CD4-positive, alpha-beta T cell treated with Interleukin-17A for 1 hour (primary cell): ENCODE data around the gene RGS13.

Experiments
- DNase-seq: peaks from one replicate; pipeline ENCODE4 v3.0.0-alpha.2; 2020

RGS13 gene

GRCh38 chr1:192635939-192636338 is at the start of gene RGS13:
RGS13 (plus strand) TSS chr1:192636147; CDS start chr1:192644335, 8,188 bp downstream.
- DNase-seq = no peak

- DNase-seq = no peak
Measured at GRCh38 chr1:192587386-192588266, 48.3 kb upstream of the RGS13 start.

- DNase-seq = no peak
Measured at GRCh38 chr1:192588546-192588945, 47.4 kb upstream of the RGS13 start.

GRCh38 chr1:192589813-192590212 is 46.1 kb upstream of the RGS13 start:
- DNase-seq = no peak

DNA sequence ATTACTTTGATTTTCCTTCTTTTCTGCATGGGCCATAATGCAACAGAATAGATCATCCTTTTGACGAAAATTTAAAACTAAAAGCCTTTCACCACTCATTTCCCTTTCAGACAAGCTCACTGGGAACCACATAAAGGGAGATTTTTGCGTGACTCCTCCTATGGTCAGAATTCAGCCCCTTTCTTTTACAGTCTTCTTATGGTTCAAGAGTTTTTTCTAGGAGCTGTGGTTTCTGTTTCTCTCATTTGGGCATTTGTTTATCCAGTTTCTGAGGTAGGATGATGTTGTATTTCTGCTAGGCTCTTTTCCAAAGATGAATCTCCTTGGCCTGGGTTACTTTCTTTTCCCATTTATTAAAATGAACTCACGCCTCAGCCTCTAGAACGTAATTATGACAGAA is 43.4 kb upstream of the RGS13 start:
- DNase-seq = no peak

DNA sequence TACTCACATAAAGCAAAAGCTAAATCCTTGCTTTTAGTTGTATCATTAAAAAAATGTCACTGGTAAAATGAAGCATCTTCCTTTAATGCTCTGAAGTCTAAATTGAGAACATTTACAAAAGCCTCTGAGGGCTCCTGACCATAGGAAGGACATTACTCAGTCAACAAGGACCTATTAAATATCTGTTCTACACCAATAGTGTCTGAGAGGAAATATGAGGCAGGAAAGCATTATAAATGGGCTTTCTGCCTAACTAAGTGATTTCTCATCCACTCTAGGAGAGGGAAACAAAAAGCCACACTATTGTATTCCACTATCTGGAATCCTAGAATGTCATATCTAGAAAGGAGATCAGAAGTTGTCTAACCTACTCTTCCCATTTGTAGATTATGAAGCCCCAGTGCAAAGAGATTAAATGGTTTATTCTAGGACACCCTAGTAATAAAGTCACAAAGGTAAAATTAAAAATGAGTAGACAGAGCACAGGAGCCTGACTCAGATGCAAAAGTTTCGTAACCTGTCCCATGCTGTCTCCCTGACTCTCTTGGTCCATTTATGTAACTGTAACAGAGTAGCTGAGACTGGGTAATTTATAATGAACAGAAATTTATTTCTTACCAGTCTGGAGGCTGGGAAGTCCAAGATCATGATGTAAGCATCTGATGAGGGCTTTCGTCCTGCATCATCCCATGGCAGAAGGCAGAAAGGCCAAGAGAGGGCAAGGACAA is 42.8 kb upstream of the RGS13 start:
- DNase-seq = no peak

GRCh38 chr1:192595299-192595698 is 40.6 kb upstream of the RGS13 start:
- no peak for DNase-seq

- DNase-seq = no peak
Measured at GRCh38 chr1:192598589-192598988, 37.4 kb upstream of the RGS13 start.

DNA sequence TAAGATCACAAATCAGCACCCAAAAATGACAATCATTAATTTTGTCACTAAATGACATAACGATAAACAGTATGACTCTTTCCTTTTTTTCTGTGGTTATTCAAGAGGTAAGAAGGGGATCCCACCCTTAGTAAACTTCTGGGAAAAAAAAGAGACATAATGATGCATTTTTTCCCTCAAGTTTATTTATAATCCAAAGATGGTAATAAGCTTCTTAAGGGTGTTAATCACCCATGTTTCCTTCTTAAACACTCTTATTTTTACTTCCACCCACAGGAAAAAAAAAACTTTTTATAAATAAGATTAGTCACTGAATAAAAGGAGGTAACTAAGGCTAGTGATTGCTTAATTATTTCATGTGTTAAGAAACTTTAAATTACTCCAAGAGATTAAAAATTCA is 35.7 kb upstream of the RGS13 start:
- DNase-seq = no peak

GRCh38 chr1:192601143-192601542 is 34.8 kb upstream of the RGS13 start:
- no peak for DNase-seq

- peak; percentile 5 for DNase-seq
Measured at GRCh38 chr1:192601567-192601966, 34.4 kb upstream of the RGS13 start.

GRCh38 chr1:192602757-192603156 is 33.2 kb upstream of the RGS13 start:
- DNase-seq = no peak

DNA sequence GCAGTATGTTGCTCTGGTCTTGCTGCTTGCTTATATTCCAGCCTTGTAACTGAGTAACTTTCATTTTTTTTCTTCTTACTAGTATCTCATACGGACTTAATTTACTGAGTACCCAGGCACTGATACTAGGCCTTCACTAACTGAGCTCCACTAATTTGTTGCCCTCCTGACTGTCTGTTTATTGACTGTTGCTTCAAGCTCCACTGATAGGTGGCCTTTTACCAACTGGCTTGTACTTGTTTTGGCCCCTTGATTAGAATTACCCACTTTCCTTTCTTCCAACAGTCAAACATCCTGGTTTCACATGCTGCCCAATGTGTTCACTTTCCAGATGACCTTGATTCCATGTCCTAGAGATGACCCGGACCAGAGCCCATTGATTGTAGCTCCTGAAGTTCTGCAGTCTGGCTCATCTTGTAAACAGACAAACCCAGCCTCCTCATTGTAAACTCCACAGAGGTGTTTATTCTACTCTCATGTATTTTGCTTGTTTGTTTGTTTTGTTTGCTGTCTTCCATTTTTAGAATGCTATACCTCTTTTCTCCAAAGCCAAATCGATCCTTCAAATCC is 32.6 kb upstream of the RGS13 start:
- DNase-seq = no peak

- DNase-seq = peak; percentile 48
Measured at GRCh38 chr1:192604979-192605620, 30.8 kb upstream of the RGS13 start.

- no peak for DNase-seq
Measured at GRCh38 chr1:192608671-192609070, 27.3 kb upstream of the RGS13 start.

DNA sequence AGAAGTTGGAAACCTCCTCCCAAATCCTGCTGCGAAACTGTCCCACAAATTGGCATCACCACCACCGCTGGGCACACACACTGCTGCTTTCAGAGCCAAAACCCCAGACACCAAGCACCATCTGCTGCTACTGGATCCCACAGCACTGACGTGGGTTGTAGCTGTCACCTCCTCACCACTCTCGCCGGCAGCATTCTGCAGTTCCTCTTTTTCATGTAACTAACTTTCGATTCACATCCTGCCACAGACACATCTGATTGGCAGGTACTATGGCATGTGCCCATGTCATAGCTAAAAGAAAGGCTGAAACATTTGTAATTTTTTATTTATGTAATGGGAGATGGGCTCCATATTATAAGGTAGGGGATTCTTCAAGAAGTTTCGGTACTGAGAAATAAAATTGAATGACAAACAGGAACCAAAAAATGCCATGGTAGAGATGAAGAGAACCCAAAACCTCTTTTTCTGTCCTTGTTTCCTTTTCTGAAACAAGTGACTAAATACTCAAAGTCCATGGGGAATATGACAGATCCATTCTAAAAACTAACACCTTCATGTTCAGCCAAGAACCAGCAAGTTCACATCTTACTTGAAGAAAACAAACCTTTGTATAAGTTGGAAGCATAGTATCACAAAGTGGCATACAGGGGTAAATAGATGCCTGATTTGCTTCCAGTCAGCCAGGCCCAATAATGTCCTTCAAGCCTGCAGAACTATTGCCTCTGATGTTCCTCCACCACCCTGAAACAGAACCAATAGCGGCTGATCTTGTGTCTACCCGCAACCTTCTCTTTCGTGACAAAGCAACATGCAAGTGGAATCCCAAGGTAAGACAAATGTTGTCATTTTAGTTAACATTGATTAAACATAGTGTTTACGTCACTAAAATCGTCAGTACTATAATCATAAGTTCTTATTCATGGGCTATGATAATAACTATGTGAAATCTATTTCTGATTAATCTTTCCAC is 26.6 kb upstream of the RGS13 start:
- peak; percentile 82 for DNase-seq

GRCh38 chr1:192610112-192610889 is 25.6 kb upstream of the RGS13 start:
- DNase-seq = peak; percentile 55

- no peak for DNase-seq
Measured at GRCh38 chr1:192615055-192615454, 20.9 kb upstream of the RGS13 start.

GRCh38 chr1:192620071-192620635 is 15.8 kb upstream of the RGS13 start:
- no peak for DNase-seq

- DNase-seq = no peak
Measured at GRCh38 chr1:192626366-192627179, 9.4 kb upstream of the RGS13 start.
